C4-2B (cell line): Measurements from ENCODE around the gene KCNK3.

Experiments used
- H3K27ac ChIP-seq: fragments of 450-650 bp; 2 replicates; pipeline ENCODE4 v1.5.1; 2017
- ZFX ChIP-seq: fragments of 450-650 bp; IDR thresholded peaks from 2 replicates; pipeline ENCODE4 v1.6.1; 2017
- TF ChIP-seq, protein P1 (sequence below): fragments of 450-650 bp; conservative IDR thresholded peaks from 2 replicates; pipeline ENCODE4 v1.5.1; 2017; ENCODE audit warnings: mild to moderate bottlenecking

KCNK3 gene

DNA sequence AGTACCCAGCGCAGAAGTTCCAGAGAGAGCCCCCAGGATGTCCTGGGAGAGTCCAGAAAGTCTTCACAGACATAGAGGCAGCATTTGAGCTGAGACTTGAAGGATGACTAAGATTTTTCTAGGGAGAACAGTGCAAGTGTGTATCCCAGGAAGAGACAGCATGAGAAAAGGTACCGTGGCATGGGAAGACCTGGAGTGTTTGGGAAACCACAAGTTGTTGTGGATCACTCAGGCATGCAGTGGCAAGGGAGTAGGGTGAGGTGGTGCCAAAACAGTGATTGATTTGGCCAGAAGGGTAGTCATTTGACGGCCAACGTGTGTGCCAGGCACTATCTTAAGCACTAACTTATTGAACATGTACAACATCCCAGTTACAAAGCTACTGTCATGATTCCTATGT, 24.5 kb upstream of the KCNK3 start:
- TF ChIP-seq, protein P1, sequence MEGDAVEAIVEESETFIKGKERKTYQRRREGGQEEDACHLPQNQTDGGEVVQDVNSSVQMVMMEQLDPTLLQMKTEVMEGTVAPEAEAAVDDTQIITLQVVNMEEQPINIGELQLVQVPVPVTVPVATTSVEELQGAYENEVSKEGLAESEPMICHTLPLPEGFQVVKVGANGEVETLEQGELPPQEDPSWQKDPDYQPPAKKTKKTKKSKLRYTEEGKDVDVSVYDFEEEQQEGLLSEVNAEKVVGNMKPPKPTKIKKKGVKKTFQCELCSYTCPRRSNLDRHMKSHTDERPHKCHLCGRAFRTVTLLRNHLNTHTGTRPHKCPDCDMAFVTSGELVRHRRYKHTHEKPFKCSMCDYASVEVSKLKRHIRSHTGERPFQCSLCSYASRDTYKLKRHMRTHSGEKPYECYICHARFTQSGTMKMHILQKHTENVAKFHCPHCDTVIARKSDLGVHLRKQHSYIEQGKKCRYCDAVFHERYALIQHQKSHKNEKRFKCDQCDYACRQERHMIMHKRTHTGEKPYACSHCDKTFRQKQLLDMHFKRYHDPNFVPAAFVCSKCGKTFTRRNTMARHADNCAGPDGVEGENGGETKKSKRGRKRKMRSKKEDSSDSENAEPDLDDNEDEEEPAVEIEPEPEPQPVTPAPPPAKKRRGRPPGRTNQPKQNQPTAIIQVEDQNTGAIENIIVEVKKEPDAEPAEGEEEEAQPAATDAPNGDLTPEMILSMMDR: no peak
- TF ChIP-seq ZFX: no peak
- H3K27ac ChIP-seq: no peak overlapping the region

DNA sequence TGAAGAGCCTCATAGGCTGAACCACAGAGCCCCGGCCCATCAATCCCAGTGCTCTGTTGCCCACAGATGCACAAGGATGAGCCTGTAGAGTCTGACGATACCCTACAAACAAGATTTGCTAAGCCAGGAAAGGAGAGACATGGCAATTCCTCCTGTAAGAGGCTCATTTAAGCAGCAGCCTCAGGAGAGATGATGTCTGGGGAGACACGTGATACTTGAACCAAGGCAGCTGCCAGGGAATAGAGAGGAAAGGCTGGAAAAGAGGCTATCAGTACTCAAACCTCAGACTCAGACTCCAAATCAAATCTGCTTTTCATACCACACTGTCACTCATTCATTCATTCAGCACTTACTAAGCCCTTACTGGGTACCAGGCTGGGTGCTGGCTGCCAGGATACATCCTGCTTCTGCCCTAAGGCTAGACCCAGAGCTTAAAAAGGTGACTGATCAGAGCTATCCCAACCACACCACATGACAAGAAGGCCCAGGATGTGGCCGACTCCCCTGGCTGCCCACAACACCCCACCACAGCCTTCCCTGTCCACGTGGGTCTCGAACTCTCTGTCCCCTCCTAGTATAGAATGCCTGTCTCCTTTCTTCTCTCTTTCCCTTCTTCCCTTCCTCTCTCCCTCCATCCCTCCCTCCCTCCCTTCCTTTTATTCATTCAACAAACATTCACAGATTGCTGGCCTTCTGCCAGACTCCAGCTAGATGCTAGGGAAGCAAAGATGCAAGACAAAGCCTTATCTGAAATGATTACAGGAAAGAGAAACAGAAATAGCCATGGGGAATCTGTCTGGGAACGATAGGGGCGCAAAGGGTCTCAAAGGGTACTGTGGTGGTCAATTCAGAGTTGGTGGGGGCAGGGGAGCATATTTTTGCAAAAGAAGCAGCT, 23.4 kb upstream of the KCNK3 start:
- TF ChIP-seq, protein P1: no peak
- TF ChIP-seq ZFX: no peak
- H3K27ac ChIP-seq: no peak overlapping the region

DNA sequence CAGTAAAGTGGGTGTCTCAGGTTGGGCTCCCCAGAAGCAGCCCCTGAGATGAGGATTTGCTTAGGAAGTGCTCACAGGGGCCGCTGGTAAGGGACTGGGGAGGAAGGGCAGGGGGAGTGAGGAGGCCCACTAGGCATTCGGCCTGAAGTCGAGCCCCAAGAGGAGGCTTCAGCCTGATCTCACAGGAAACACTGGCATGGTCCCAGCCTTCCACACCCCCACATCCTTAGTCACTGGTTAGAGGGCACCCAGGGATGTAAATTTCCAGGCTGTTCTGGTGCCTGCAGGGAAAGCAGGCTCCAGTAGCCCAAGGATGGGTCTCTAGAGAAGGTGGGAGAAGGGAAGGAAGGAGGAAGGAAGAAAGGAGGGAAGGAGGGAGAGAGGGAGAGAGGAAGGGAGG, 22.4 kb upstream of the KCNK3 start:
- TF ChIP-seq, protein P1: no peak
- no peak for TF ChIP-seq ZFX
- H3K27ac ChIP-seq: peak overlapping the region; percentile 38

DNA sequence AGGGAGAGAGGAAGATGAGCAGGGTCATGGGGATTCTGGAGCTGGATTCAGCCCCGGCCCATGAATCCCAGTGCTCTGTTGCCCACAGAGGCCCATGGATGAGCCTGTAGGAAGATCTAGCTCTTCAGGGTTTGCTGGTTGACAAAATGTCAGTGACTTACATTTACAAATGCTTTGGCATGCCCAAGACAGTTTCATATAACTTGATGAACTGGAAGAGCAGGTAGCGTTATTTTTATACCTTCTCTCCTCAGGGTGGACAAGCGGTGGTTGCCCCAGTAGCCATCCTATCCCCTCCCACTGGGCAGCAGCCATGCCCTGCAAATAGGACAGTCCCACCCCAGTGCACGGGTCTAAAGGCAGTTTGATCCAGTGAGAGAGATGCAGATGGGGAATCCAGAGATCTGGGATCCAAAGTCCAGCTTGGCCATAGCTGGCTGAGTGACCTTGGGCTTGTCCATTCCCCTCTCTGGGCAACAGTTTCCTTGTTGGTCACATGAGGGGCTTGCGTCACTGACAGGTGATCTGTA, 21.5 kb upstream of the KCNK3 start:
- peak overlapping the region; percentile 38 for H3K27ac ChIP-seq
- TF ChIP-seq ZFX: no peak
- TF ChIP-seq, protein P1: no peak

DNA sequence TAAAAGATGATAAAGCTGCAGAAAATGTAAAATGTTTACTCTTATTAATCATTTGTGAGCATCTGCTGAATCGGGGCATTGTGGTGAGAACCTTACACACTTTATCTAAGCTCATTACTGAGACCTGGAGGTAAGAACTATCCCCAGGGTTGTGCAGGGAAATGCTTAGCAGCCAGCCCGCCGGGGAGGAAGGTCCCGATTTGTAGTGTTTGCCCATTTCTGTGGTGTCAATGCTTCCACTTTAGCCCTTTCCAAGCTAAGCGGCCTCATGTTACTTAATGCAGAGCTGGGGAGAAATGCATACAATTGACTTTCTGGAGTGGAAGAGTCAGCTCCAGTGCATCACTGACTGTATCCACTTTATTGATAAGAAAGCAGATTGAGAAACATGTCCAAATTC, 20.8 kb upstream of the KCNK3 start:
- no peak overlapping the region; the same call in 1 of the 2 replicates for H3K27ac ChIP-seq
- TF ChIP-seq, protein P1: no peak
- TF ChIP-seq ZFX: no peak

GRCh38 chr2:26672112-26672817, 20.3 kb upstream of the KCNK3 start:
- TF ChIP-seq, protein P1: no peak
- TF ChIP-seq ZFX: no peak
- H3K27ac ChIP-seq: no peak overlapping the region
